Activated CD4-positive, alpha-beta T cell treated with anti-CD3 and anti-CD28 coated beads, Interleukin-2, Interleukin-4, amounts not matched to agents 100 ng/mL and 50 ng/mL, durations not matched to agents 16 hours and 8 hours (primary cell): Measurements from ENCODE around the gene GLS.
A peak's percentile ranks its signal among the peaks of the same experiment; 100 is the strongest.

Source experiments
- DNase-seq: peaks from one replicate; pipeline ENCODE4 v3.0.0-alpha.2; 2020; ENCODE audit warnings: low spot score

GLS gene

DNA sequence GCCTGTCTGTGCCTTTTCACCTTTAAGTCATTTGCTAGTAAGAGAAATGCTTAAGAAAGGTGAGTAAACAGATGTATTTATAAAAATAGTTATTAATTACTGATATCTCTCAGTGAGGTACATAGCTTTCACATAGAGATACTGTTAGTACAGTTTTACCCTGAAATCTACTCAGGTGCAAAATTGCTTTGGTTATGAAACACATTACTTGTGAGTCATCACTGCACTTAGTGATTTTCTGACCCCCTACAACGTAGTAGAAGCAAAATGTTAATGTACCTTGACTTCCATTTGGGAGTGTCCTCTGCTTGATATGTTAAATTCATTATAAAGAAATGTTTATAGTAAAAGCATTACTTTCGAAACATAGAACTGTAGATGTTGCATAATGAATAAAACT lies 6.5 kb downstream of the GLS start:
- peak; percentile 58 for DNase-seq

DNA sequence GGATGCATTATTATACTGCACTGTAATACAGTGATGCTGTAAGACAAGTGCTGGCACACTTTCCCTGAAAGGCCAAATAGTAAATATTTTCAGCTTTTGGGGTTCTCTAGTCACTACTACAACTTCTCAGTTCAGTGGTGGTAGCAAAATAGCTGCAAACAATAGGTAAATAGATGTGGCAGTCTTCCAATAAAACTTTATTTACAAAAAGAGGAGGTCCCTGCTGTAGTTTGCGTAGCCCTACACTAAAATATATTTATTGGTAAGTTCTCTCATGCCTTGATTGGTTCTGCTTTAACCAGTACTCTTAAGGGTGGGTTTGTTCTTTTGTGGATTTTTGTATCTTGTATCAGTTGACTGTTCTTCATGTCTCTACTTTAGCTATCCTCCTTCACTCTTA lies 7.8 kb downstream of the GLS start:
- no peak for DNase-seq

DNA sequence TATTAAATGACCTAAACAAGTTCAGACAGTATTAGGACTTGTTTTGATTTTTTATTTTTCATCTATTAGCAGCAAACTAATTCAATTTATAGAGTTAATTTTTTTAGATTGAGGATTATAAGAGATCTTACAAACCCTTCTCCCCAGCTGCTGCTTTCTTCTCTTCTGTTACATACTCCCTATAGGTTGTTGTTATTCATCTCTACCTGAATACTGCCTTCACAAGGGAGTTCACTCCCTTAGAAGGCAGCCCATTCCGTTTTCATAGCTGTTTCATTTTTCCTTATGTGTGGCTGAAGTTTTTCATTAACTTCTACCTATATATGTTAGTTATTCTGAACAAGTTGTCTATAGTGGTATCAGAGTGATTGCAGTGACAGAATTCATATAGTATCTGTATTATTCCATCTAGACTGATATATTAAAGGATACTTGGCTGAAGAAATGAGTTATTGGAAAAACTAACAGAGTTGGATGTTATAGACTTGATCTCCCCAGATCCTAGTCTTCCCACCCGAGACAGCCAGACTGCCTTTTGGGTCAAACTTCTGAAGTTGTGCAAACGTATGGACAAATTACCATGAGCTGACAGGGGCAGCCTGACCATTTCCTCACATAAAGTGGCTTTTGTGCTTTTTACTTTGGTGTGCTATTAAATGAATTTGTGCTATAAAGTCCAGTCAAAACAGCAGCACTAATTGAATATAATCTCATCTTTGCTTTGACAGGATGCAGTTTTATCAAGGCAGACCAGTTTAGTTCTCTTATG lies 8.7 kb downstream of the GLS start:
- DNase-seq = no peak

DNA sequence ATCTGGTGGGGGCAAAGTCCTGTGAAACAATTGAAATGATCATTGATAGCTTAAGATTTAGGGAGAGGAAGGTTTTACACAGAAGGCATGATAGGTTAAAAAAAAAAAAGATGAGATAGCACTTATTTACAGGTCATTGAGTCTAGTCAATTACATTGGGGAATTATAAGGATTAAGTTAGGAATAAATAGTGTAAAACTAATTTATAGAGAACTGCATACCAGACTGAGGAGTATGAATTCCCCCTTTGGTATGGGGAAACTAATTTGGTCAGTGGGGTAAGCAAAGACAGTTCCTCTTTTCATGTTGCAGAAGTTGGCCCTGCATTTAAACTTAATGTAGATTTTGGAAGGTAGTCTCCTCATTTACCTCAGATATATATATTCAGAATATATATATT lies 10.8 kb downstream of the GLS start:
- no peak for DNase-seq

DNA sequence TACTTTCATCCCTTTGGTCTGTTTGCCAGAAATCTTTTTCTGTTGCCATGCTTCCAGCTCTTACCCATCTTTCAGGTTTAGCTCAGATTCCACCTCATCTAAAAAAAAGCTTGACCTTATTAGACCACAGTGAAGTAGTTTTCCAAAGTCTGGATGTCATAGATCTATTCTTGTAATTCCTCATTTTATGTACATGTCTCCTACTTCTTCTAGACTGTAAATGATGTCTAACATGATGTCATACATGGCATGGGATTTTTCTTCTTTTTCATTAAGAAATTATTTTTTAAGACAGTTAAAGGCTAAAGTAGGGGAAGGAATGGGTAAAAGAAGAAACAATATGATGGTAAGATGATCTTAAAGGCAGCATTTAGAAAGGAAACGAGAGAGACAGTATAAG lies 11.3 kb downstream of the GLS start:
- no peak for DNase-seq

DNA sequence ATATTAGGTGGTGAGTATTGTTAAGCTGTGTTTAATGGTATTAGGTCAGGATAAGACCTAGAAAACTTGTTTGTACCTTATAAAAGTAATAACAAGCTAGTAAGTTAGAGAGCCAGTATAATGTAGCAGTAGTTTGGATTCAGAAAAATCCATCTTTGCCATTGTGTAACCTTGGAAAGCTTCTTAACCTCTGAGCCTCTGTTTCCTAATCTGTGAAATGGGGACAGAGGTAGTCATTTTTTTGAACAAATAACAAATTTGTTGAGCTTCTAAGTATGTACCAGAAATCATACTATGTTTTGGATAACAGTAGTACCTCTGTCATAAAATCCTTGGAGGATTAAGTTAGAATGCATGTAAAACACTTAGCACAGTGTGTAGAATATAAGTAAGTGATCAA lies 12.5 kb downstream of the GLS start:
- DNase-seq = no peak

DNA sequence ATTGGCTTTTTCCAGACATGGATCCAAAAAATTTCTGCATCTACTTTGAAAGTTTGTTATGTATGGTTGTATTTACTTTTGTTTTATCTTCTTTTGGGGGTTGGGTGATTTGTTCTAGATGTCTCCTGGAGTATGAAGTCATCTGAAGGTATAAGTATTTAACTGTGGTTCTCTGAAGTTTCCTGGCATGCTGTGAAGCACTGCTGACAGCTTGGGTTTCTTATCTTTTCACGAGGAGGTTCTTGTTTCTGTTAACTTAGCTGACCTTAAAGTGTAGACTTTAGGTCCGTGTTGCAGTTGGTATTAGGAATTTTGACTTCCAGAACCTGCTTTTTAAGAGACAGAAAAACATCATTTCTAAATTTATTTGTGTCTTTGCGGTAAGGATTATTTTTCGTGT lies 15.9 kb downstream of the GLS start:
- no peak for DNase-seq

DNA sequence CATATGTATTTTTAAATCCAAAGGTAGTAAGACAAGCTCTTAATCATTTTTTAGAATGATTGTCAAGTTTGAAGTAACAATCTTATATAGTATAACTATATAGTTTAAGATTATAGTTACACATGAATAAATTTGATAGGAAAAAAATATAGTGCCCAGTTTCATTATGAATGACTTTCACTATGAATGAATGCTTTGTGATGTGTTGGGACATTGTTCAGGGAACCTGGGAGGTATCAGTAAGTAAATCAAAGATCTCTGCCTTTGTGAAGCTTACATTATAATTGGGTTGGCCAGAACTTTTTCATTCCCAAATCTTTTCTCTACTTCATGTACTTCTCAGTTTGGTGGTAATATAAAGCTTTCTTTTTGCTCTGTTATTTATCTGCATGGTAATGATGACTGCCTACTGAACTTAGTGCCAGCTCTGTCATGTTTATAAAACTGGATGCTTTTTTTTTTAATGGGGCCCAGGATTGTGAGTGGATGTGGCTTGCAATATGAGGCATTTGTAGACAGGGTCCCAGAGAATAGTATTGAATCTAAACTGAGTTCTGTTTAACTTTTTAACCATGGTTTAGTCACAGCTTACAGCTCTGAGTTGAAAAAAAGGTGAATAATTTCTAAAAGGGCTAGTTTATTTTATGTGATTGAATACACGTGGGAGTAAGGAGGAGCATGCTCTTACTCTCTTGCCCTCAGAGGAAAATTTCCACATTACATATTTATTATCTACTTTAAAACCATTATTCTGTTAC lies 23.3 kb downstream of the GLS start:
- no peak for DNase-seq

DNA sequence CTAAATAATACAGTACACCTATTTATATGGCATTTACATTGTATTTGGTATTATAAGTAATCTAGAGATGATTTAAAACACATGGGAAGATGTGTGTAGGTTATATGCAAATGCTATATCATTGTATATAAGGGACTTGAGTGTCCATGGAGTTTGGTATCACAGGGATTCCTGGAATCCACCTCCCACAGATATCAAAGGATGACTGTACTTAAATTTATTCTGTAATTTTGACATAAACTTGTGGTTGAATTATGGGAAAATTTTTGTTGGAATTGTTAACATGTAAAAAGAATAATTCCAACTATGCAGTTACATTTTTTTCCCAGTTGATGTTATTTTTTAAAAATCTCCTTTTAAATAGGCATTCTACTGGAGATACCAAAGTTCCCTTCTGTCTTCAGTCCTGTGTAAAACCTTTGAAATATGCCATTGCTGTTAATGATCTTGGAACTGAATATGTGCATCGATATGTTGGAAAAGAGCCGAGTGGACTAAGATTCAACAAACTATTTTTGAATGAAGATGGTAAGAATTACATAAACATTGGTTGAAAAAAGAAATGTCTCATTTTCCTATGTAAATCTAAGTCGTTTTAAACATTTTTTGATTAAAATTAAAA lies 24.1 kb downstream of the GLS start:
- no peak for DNase-seq

DNA sequence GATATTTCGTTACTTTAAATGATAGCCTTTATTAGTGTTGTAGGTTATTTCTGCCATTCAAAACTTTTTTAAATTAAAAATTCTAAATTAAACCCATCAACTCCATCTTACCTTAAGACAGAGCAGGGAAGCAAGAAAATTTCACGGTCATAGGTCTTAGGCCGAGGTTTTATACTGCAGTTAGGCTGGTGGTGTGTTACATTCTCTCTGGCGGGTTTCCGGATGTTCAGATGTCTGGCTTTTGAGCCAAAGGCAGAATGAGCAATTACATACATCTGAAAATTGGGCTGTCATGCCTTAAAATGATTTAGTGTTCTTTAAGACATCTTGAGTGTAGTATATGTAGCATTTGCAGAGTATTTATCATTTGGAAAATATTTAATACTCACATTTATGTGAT lies 27.9 kb downstream of the GLS start:
- no peak for DNase-seq

DNA sequence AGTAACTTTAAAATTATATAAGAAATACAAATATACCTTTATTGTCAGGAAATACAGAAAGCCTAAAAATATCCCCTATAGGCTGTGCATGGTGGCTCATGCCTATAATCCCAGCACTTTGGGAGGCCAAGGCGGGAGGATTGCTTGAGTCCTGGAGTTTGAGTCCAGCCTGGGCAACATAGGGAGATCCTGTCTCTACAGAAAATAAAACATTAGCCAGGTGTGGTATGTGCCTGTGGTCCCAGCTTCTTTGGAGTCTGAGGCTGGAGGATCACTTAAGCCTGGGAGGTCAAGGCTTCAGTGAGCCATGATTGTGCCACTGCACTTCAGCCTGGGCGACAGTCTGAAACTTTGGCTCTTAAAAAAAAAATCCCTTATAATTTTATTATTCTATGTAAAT lies 29.1 kb downstream of the GLS start:
- DNase-seq = no peak

DNA sequence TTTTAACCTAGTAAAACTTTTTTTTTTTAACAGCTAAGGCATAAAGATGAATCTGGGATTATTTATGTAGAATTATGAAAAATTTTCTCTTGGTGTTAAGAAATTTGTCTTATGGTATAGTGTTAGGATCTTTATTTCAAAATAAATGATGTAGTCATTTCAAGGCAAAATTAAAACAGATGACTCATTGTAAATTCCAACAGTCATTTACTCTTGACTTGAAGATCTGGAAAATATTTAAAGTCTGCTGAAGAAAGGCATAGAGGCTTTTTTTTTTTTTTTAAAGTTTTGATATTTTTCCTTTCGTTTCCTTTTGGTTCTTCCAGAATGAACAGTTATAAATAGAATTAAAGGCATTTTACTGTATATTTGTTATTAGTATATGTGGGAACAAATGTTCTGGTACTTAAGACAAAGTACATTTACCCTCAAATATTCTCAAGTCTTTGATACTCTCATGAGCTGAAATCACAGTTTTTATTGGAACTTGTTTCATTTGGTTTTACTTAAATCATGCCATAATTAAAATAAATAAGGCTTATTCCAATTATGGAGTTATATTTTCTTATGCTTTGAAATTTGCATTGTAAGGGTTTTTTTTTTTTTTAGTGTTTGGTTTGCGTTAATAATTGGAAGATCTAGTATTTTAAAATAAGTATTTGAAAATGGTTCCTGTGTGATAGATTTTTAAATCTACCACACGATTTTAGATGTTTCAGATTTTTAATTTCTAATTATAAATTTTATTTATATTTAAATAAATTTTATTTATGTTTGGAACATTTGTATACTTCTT lies 29.9 kb downstream of the GLS start:
- no peak for DNase-seq

DNA sequence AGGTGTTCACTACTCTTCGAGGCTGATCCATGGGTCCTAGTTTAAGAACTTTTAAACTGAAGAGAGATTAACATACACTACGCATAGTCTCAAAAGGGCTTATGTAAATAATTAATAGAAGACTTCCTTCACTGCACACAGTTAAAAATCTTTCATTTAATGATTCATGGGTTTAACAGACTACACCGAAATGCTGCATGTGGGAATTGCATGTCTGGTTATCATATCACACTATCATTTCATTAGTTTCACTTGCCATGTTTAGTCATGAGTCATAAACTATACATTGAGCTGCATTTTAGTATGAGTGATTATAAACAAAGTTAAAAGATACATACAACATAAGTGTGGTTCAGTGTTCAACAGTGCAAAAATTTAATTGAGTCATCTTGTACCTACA lies 31.2 kb downstream of the GLS start:
- peak; percentile 68 for DNase-seq

DNA sequence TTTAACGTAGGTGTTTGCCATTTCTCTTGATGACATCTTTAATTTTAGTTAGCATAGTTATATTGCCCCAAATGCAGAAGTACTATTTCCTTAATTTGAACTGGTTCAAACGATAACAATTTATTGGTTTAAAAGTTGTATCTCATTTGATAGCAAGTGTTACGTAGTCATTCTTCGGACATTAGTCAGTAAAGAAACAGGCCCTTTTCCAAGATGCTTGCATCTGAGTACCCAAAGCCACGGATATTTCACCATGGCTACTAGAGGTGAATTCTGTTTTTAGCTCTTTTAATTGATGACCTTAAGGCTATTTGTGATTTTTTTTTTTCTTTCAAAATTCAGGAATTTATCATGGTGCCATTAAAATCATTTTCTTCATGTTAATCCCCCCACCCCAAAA lies 32.1 kb downstream of the GLS start:
- no peak for DNase-seq

DNA sequence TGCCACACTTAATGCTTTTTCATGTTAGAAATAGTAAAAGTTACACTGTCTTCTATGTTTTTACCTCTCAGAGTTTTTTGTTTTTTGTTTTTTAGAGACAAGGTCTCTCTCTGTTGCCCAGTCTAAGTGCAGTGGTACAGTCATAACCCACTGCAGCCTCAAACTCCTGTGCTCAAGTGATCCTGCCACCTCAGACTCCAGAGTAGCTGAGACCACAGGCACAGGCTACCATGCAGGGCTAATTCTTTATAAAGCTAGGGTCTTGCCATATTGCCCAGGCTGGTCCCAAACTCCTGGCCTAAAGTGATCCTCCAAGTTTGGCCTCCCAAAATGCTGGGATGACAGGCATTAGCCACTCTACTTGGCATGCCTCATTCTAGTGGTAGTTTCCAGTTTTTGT lies 33.1 kb downstream of the GLS start:
- no peak for DNase-seq

DNA sequence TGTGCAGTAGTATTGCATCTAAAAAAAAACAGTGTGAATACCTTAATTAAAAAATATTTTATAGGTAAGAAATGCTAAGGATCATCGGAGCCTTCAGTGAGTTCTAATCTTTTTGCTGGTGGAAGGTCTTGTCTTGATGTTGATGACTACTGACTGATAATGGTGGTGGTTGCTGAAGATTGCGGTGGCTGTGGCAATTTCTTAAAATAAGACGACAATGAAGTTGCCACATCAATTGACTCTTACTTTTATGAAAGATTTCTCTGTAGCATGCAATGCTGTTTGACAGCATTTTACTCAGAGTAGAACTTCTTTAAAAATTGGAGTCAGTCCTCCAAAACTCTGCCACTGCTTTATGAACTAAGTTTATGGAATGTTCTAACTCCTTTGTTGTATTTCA lies 36.2 kb downstream of the GLS start:
- no peak for DNase-seq

DNA sequence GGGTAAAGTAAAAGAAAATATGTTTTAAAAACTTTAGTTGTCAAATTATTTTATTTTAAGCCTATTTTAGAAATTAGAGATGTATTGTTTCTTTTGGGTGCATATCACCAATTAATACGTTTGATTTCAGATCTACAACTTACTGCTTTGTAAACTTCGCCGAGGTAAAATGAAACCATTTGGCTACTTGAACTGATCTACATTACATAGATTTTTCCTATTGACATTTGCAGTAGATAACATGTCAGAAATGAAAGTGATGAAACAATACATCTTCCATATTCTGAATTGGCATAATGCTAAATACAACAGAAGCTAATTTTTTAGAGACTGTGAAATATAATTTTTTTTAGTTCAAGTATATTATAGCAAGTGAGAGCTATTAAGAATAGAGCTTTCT lies 39.5 kb downstream of the GLS start:
- DNase-seq = no peak

DNA sequence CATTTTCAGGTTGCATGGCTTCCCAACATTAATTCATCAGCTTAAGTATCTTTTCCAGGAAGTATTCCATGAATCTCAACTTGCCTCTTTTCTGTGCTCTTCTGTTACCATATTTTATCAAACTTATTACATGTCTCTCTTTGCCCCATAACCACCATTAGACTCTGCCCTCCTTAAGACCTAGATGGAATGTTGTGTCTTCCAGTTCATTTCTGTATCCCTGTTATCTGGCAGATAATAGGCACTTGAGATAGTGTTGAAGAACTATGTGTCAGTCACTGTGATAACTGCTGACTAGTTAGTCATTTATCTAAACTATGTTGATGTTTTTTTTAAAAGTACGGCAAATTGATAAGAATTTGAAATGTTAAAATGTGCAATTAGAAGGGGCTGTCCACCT lies 41.8 kb downstream of the GLS start:
- no peak for DNase-seq

DNA sequence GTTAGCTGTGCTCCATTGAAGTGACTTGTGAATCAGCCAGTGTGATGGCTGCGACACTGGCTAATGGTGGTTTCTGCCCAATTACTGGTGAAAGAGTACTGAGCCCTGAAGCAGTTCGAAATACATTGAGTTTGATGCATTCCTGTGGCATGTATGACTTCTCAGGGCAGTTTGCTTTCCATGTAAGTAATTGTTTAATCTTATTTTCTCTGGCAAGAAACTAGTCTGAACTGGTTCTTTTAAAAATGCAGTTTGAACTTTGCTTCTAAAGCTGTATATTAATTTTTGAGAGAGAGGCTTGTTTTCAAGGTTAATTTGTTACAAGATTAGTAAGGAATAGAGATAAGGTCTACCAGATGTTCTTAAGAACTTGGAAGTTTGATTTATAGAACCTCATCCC lies 46.7 kb downstream of the GLS start:
- DNase-seq = no peak

DNA sequence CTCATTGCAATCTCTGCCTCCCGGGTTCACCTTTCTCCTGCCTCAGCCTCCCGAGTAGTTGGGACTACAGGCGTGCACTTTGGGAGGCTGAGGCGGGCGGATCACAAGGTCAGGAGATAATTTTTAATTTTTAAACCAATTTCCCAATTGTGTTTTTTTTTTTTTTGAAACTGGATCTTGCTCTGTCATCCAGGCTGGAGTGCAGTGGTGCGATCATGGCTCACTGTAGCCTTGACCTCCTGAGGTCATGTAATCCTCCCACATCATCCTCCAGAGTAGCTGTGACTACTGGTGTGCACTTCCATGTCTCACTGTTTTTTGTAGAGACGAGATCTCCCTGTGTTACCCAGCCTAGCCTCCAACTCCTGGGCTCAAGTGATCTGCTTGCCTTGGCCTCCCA lies 49.3 kb downstream of the GLS start:
- DNase-seq = no peak

DNA sequence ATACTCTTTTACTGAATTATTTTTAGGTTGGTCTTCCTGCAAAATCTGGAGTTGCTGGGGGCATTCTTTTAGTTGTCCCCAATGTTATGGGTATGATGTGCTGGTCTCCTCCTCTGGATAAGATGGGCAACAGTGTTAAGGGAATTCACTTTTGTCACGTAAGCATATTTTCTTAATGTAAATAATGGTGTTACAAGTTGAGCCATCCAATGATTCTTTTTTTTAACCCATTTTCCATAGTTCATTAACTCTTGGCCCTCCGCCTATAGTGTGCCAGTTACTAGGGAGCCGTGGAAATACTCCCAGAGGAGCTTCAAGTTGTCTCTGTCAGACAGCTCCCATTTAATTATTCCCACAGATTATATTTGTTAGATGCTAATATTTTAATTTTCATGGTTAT lies 49.8 kb downstream of the GLS start:
- DNase-seq = no peak

DNA sequence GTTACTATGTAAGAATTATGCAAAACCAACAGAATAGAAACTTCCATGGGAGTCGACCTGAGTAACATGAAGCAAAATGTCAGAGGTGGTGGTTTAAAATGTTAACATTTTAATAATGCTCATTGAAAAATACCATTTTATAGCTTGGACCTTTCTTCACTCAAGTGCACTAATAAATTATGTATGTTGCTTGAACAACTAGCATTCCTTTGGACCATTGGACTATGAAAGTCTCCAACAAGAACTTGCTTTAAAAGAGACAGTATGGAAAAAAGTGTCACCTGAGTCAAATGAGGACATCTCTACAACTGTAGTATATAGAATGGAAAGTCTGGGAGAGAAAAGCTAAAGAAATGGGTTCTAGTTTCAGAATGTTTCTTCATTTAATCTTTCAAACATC lies 51.9 kb downstream of the GLS start:
- DNase-seq = no peak

DNA sequence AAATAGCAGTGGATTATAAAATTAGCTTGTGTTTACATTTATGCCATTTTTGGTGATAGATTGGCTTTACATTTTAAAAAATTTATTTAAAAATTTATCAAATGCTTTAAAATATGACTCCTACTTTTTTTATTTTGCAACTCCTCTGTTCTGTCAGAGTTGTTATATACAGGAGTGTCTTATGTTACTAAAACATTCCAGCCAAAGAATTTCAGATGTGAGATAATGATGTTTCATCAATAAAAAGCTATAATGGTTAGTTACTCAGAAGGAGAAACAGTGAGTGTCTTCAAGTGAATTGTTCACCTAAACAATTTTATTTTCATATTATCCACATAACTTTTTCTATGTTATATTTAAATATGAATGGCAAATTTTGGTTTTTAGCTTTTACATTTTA lies 52.7 kb downstream of the GLS start:
- no peak for DNase-seq
